Measurements from ENCODE around the gene IL20RA.
"Not testable (repeated sequence)": the region's sequence is repeated elsewhere in the genome, so short reads cannot be mapped to it uniquely, and the experiment has no call there.

IL20RA gene

GRCh38 chr6:137044366-137045221 is at the start of gene IL20RA:
Gene IL20RA, minus strand, starts transcription at chr6:137044965. Its CDS starts 237 bp downstream, at chr6:137044728.
- DNase-seq = peak; percentile 15

- DNase-seq = no peak
Measured at GRCh38 chr6:137093183-137094069, 48.7 kb upstream of the IL20RA start.

GRCh38 chr6:137092018-137092417 is 47.3 kb upstream of the IL20RA start:
- no peak for DNase-seq

- DNase-seq = no peak
Measured at GRCh38 chr6:137089305-137089704, 44.5 kb upstream of the IL20RA start.

GRCh38 chr6:137087902-137088301 is 43.1 kb upstream of the IL20RA start:
- DNase-seq = no peak

- DNase-seq = no peak
Measured at GRCh38 chr6:137086031-137086430, 41.3 kb upstream of the IL20RA start.

- DNase-seq = no peak
Measured at GRCh38 chr6:137084865-137085617, 40.3 kb upstream of the IL20RA start.

GRCh38 chr6:137084090-137084489 is 39.3 kb upstream of the IL20RA start:
- DNase-seq = no peak

- DNase-seq = no peak
Measured at GRCh38 chr6:137081997-137082396, 37.2 kb upstream of the IL20RA start.

- no peak for DNase-seq
Measured at GRCh38 chr6:137080711-137081110, 35.9 kb upstream of the IL20RA start.

- DNase-seq = peak; percentile 66
Measured at GRCh38 chr6:137076277-137077068, 31.7 kb upstream of the IL20RA start.

- not testable (repeated sequence) for DNase-seq
Measured at GRCh38 chr6:137075790-137076189, 31.0 kb upstream of the IL20RA start.

- DNase-seq = no peak
Measured at GRCh38 chr6:137070303-137070702, 25.5 kb upstream of the IL20RA start.

- no peak for DNase-seq
Measured at GRCh38 chr6:137067399-137067798, 22.6 kb upstream of the IL20RA start.

- DNase-seq = no peak
Measured at GRCh38 chr6:137058037-137058436, 13.3 kb upstream of the IL20RA start.

- DNase-seq = no peak
Measured at GRCh38 chr6:137056121-137056880, 11.5 kb upstream of the IL20RA start.

GRCh38 chr6:137051790-137052472 is 7.2 kb upstream of the IL20RA start:
- no peak for DNase-seq

- DNase-seq = no peak
Measured at GRCh38 chr6:137049095-137049494, 4.3 kb upstream of the IL20RA start.

- no peak for DNase-seq
Measured at GRCh38 chr6:137046871-137047412, 2.2 kb upstream of the IL20RA start.

GRCh38 chr6:137045222-137045789 is 541 bp upstream of the IL20RA start:
- DNase-seq = no peak

All from stimulated activated CD4-positive, alpha-beta T cell treated with anti-CD3 and anti-CD28 coated beads, Interleukin-15, amount 100 ng/mL, for 24 hours (primary cell).